ENCODE results near the gene ANKRD62.

The ANKRD62 gene

DNA sequence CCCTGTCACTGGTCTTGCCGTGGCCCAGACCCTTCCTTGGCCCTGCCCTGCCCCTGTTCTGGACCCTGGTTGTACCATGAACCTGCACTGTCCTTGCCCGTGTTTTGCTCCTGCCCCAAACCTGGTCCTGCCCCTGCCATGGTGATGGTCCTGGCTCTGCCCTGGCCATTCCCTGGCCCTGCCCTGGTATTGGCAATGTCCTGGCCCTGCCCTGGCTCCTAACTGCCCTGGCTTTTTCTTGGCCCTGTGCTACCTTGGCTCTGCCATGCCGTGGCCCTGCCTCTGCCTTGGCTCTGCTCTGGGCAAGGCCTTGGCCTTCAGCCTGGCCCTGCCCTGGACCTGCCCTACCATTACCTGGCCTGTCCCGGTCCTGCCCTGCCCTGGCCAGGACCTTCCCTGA lies 5.5 kb upstream of the ANKRD62 start:
- TF ChIP-seq TAF1 (IDR thresholded peaks at IDR 0.05; ENCODE audit: borderline replicate concordance, insufficient read depth, low read length) (no peak), POLR2AphosphoS5 (IDR thresholded peaks at IDR 0.05; ENCODE audit: low read depth, low read length) (no peak), SIN3A (IDR thresholded peaks at IDR 0.05; ENCODE audit: borderline replicate concordance, insufficient read depth, low read length) (no peak), FOXP2 (optimal IDR thresholded peaks at IDR 0.05; ENCODE audit: borderline replicate concordance, extremely low read depth, extremely low read length, insufficient read depth) (no peak)
- TF ChIP-seq, protein P1, sequence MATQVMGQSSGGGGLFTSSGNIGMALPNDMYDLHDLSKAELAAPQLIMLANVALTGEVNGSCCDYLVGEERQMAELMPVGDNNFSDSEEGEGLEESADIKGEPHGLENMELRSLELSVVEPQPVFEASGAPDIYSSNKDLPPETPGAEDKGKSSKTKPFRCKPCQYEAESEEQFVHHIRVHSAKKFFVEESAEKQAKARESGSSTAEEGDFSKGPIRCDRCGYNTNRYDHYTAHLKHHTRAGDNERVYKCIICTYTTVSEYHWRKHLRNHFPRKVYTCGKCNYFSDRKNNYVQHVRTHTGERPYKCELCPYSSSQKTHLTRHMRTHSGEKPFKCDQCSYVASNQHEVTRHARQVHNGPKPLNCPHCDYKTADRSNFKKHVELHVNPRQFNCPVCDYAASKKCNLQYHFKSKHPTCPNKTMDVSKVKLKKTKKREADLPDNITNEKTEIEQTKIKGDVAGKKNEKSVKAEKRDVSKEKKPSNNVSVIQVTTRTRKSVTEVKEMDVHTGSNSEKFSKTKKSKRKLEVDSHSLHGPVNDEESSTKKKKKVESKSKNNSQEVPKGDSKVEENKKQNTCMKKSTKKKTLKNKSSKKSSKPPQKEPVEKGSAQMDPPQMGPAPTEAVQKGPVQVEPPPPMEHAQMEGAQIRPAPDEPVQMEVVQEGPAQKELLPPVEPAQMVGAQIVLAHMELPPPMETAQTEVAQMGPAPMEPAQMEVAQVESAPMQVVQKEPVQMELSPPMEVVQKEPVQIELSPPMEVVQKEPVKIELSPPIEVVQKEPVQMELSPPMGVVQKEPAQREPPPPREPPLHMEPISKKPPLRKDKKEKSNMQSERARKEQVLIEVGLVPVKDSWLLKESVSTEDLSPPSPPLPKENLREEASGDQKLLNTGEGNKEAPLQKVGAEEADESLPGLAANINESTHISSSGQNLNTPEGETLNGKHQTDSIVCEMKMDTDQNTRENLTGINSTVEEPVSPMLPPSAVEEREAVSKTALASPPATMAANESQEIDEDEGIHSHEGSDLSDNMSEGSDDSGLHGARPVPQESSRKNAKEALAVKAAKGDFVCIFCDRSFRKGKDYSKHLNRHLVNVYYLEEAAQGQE (IDR thresholded peaks at IDR 0.05; ENCODE audit: insufficient read depth in 1 of 2, low read depth in 2 of 2, low read length in 2 of 2) = no peak

DNA sequence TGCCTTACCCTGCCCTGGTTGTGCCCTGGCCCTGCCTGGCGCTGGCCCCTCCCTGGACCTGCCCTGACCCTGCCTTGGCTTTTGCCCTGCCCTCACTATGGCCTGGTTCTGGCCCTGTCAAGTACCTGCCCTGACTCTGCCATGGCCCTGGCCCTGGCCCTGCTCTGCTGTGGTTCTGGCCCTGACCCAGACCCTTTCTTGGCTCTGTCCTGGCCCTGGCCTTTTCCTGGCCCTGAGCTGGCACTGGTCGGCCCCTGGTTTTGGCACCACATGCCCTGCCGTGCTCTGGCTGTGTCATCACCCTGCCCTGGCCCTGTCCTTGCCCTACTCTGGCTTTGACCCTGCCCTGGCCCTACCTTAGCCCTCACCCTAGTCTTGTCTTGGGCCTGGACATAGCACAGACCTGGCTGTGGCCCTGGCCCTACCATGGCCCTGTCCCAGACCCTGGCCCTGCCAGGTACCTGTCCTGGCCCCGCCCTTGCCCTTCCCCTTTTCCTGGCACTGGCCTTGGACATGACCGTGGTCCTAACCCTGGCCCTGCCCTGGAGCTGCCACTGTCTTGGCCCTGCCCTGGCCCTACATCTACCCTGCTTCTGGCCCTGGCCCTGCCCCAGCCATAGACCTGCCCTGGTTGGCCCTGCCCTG lies 4.8 kb upstream of the ANKRD62 start:
- no peak for TF ChIP-seq SIN3A (IDR thresholded peaks at IDR 0.05; ENCODE audit: borderline replicate concordance, insufficient read depth, low read length)
- TF ChIP-seq TAF1 (IDR thresholded peaks at IDR 0.05; ENCODE audit: borderline replicate concordance, insufficient read depth, low read length) = no peak
- TF ChIP-seq, protein P1 (IDR thresholded peaks at IDR 0.05; ENCODE audit: insufficient read depth in 1 of 2, low read depth in 2 of 2, low read length in 2 of 2) = no peak
- TF ChIP-seq POLR2AphosphoS5 (IDR thresholded peaks at IDR 0.05; ENCODE audit: low read depth, low read length) = no peak
- TF ChIP-seq FOXP2 (optimal IDR thresholded peaks at IDR 0.05; ENCODE audit: borderline replicate concordance, extremely low read depth, extremely low read length, insufficient read depth) = no peak

DNA sequence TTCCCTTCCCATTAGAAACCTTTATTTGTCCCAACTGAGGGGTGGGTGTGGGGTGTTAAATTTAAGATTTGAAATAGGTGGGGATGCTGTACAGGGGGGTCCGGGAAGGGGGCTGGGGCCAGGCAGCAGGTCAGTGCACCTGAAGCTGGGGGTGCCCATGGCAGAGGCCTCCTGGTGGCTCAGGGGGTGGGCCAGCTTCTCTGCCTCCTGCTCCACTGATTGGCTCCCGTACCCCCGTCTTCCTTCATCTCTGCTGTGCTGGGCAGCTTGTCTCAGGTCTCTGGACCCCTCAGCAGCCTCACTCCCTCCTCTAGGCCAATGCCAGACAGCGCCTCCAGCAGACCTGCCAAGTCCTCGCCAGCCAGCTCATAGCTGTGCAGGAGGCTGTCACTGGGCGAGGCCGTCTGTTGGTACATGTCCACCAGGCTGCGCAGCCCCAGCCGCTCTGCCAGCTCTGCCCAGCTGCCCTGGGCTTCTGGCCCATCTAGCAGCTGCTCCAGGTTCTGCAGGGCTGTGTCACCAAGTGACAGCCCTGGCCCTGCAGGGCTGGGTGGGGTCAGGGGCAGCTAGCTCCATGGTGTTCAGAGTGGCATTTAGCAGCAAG lies 2.0 kb upstream of the ANKRD62 start:
- TF ChIP-seq, protein P1 (IDR thresholded peaks at IDR 0.05; ENCODE audit: insufficient read depth in 1 of 2, low read depth in 2 of 2, low read length in 2 of 2) = no peak
- TF ChIP-seq TAF1 (IDR thresholded peaks at IDR 0.05; ENCODE audit: borderline replicate concordance, insufficient read depth, low read length) = no peak
- no peak for TF ChIP-seq FOXP2 (optimal IDR thresholded peaks at IDR 0.05; ENCODE audit: borderline replicate concordance, extremely low read depth, extremely low read length, insufficient read depth)
- TF ChIP-seq POLR2AphosphoS5 (IDR thresholded peaks at IDR 0.05; ENCODE audit: low read depth, low read length) = no peak
- TF ChIP-seq SIN3A (IDR thresholded peaks at IDR 0.05; ENCODE audit: borderline replicate concordance, insufficient read depth, low read length) = no peak

DNA sequence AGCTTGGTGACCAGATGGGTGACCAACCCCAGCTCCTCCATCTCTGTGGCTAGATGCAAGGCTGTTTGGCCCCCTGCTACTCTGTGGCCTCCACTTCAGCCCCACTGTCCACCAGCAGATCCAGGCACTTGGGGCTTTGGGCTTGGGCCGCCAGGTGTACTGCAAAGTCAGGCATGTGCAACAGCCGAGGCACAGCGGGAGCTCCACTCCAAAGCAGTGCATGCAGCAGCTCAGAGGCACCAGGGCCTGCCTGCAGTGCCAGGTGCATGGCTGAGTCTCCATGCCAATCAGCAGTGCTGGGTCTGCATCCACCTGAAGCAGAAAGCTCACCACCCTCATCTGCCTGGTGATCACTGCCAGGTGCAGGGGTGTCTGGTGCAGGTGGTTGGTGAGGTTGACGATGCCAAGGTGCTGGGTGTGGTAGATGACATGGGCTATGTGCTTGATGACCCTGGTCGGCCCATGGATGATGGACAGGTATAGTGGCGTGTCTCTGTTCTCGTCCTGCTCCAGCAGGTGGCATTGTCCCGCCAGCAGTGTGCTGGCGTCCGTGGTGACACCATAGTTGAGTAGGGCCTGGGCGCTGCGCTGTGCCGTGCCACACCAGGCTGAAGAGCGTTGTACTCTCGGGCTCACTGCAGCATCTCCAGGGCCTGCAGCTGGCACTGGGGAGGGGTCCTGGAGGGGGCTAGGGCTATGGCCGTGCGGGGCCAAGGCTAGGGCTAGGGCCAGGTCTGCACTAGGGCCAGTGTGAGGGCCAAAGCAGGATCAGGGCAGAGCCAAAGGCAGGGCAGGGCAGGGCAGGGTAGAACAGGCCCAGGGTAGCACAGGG lies 1.0 kb upstream of the ANKRD62 start:
- TF ChIP-seq, protein P1 (IDR thresholded peaks at IDR 0.05; ENCODE audit: insufficient read depth in 1 of 2, low read depth in 2 of 2, low read length in 2 of 2) = no peak
- TF ChIP-seq SIN3A (IDR thresholded peaks at IDR 0.05; ENCODE audit: borderline replicate concordance, insufficient read depth, low read length) (no peak), TAF1 (IDR thresholded peaks at IDR 0.05; ENCODE audit: borderline replicate concordance, insufficient read depth, low read length) (no peak)

Measured in PFSK-1 (cell line).